ENCODE data around the gene EHBP1L1. TPM values are rescaled to one million over a fixed set of nuclear protein-coding genes. Genes with fewer than 3 reads are reported as not detected.
A peak's percentile ranks its signal among the peaks of the same experiment; 100 is the strongest.

The EHBP1L1 gene
- polyA plus RNA-seq, 3 donors: 29.6 to 507 (median 42.6) TPM

GRCh38 chr11:65617136-65617850 is 41.4 kb downstream of the EHBP1L1 start:
- Histone ChIP-seq H2AFZ (ENCODE audit: insufficient read depth, low read depth, low read length, poor library complexity, severe bottlenecking) (no peak overlapping the region), H3K9ac (ENCODE audit: insufficient read depth, low read length, poor library complexity, severe bottlenecking) (peak overlapping the region; percentile 92), H3K4me1 (ENCODE audit: control insufficient read depth in 1 of 2, insufficient read depth in 2 of 2, low read length in 2 of 2) (peaks cover 22 to 35% of the 10 kb centered on the region in 2 donors), H3K36me3 (replicated peaks in 1 of 2; ENCODE audit: control insufficient read depth in 1 of 2, insufficient read depth in 2 of 2, low read length in 2 of 2) (peaks cover 57 to 58% of the 10 kb centered on the region in 2 donors), H3K79me2 (ENCODE audit: insufficient read depth, low read length) (peaks cover 78% of the 10 kb centered on the region), H3K27ac (ENCODE audit: low read depth in 1 of 2, low read length in 2 of 2) (peak overlapping the region in 1 of 2 donors; percentile 96), H3K4me3 (replicated peaks in 1 of 3; ENCODE audit: low read depth in 2 of 3, low read length in 3 of 3) (peak overlapping the region in 1 of 3 experiments; percentile 96), H4K20me1 (ENCODE audit: insufficient read depth, low read length) (peaks cover 82% of the 10 kb centered on the region), H3K27me3 (ENCODE audit: control insufficient read depth in 2 of 2, insufficient read depth in 2 of 2, low read length in 2 of 2) (no peaks in the 10 kb centered on the region), H3K4me2 (replicated peaks; ENCODE audit: extremely low read depth, low read length, poor library complexity, severe bottlenecking) (peak overlapping the region; percentile 92), H3K9me3 (replicated peaks in 1 of 2; ENCODE audit: control insufficient read depth in 1 of 2, insufficient read depth in 1 of 2, low read length in 2 of 2) (no peaks in the 10 kb centered on the region)
- peak overlapping the region in 1 of 2 donors; percentile 48 for H3K4me3 Mint-ChIP-seq
- no peak for DNase-seq
- H3K27ac Mint-ChIP-seq: peak overlapping the region in 5 of 7 donors; percentile 13 to 95 (median 89)
- intact Hi-C loops (cut with micrococcal nuclease): loop anchor here (5.0 to 10.0 kb wide), 2 partner anchors 35 to 72 kb away; no protein-coding TSS in a partner anchor
- 96% methylated on average over 16 of the region's 17 CpGs for WGBS (ENCODE audit: insufficient coverage)
- no peak for TF ChIP-seq CTCF (IDR thresholded peaks at IDR 0.05)
- H3K27me3 Mint-ChIP-seq (ENCODE audit: low read depth in 3 of 3): no peaks in the 10 kb centered on the region
- H3K4me1 Mint-ChIP-seq: peaks cover 24% of the 10 kb centered on the region
- H3K9me3 Mint-ChIP-seq: peaks cover 0 to 1% (median 0%) of the 10 kb centered on the region in 7 donors
- peaks cover 39 to 70% of the 10 kb centered on the region in 2 donors for H3K36me3 Mint-ChIP-seq

GRCh38 chr11:65617990-65618751 is 42.3 kb downstream of the EHBP1L1 start:
- no peak for DNase-seq
- no peak for TF ChIP-seq CTCF (IDR thresholded peaks at IDR 0.05)
- H3K4me3 Mint-ChIP-seq: no peak overlapping the region
- peaks cover 59 to 62% of the 10 kb centered on the region in 2 donors for H3K36me3 ChIP-seq (replicated peaks in 1 of 2; ENCODE audit: control insufficient read depth in 1 of 2, insufficient read depth in 2 of 2, low read length in 2 of 2)
- H3K27me3 ChIP-seq (ENCODE audit: control insufficient read depth in 2 of 2, insufficient read depth in 2 of 2, low read length in 2 of 2): no peaks in the 10 kb centered on the region
- H3K4me1 ChIP-seq (ENCODE audit: control insufficient read depth in 1 of 2, insufficient read depth in 2 of 2, low read length in 2 of 2): peaks cover 14 to 26% of the 10 kb centered on the region in 2 donors
- peaks cover 69% of the 10 kb centered on the region for H3K79me2 ChIP-seq (ENCODE audit: insufficient read depth, low read length)
- H3K27ac Mint-ChIP-seq: peak overlapping the region in 1 of 7 donors; percentile 54
- H3K27ac ChIP-seq (ENCODE audit: low read depth in 1 of 2, low read length in 2 of 2): no peak overlapping the region
- H2AFZ ChIP-seq (ENCODE audit: insufficient read depth, low read depth, low read length, poor library complexity, severe bottlenecking): no peak overlapping the region
- intact Hi-C loops (cut with micrococcal nuclease): loop anchor here (5.0 to 10.0 kb wide), 2 partner anchors 34 to 73 kb away; no protein-coding TSS in a partner anchor
- peaks cover 15% of the 10 kb centered on the region for H3K4me1 Mint-ChIP-seq
- H3K36me3 Mint-ChIP-seq: peaks cover 42 to 70% of the 10 kb centered on the region in 2 donors
- H3K9me3 ChIP-seq (replicated peaks in 1 of 2; ENCODE audit: control insufficient read depth in 1 of 2, insufficient read depth in 1 of 2, low read length in 2 of 2): no peaks in the 10 kb centered on the region
- H3K4me3 ChIP-seq (replicated peaks in 1 of 3; ENCODE audit: low read depth in 2 of 3, low read length in 3 of 3): no peak overlapping the region
- H3K9ac ChIP-seq (ENCODE audit: insufficient read depth, low read length, poor library complexity, severe bottlenecking): no peak overlapping the region
- WGBS (ENCODE audit: insufficient coverage): 98% methylated on average over 29 of the region's 33 CpGs
- no peaks in the 10 kb centered on the region for H3K27me3 Mint-ChIP-seq (ENCODE audit: low read depth in 3 of 3)
- H3K4me2 ChIP-seq (replicated peaks; ENCODE audit: extremely low read depth, low read length, poor library complexity, severe bottlenecking): no peak overlapping the region
- peaks cover 77% of the 10 kb centered on the region for H4K20me1 ChIP-seq (ENCODE audit: insufficient read depth, low read length)
- H3K9me3 Mint-ChIP-seq: peaks cover 0 to 1% (median 0%) of the 10 kb centered on the region in 7 donors
